Measurements from ENCODE around the gene SYCP2L. TPM values are rescaled to one million over a fixed set of nuclear protein-coding genes. Genes with fewer than 3 reads are reported as not detected.
"Not testable (repeated sequence)": the region's sequence is repeated elsewhere in the genome, so short reads cannot be mapped to it uniquely, and the experiment has no call there.

The SYCP2L gene
- total and polyA plus RNA-seq, 2 donors from 2014 or later = 1.0 to 1.5 TPM

DNA sequence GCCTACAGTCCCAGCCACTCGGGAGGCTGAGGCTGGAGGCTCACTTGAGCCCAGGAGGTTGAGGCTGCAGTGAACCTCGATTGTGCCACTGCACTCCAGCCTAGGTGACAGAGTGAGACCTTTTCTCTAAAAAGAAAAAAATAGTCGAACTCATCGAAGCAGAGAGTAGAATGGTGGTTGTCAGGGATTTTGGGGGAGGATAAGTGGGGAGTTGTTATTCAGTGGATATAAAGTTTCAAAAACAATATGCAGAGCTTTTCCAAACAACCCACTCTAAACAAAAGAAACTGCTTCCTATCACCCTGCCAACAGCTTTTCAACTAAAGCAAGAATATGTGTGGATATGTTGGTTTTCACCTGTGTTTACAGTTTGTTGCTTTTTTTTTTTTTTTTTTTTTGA lies 37.0 kb upstream of the SYCP2L start:
- Histone ChIP-seq H3K9me3 (ENCODE audit: control insufficient read depth in 2 of 3, insufficient read depth in 1 of 3, low read length in 3 of 3) (peaks cover 0 to 6% (median 0%) of the 10 kb centered on the region in 3 donors), H3K27ac (ENCODE audit: low read depth in 2 of 2, low read length in 2 of 2) (no peak overlapping the region), H3K9ac (ENCODE audit: low read length in 3 of 3) (no peak overlapping the region), H3K27me3 (ENCODE audit: control insufficient read depth, insufficient read depth, low read length) (no peaks in the 10 kb centered on the region), H3K36me3 (ENCODE audit: control insufficient read depth in 2 of 3, insufficient read depth in 3 of 3, low read length in 3 of 3) (no peaks in the 10 kb centered on the region), H3K4me3 (ENCODE audit: low read length in 3 of 3) (no peak overlapping the region), H3K4me1 (ENCODE audit: control insufficient read depth in 2 of 3, insufficient read depth in 2 of 3, low read depth in 1 of 3, low read length in 3 of 3) (no peaks in the 10 kb centered on the region)
- DNase-seq = peak in 2 of 5 donors; percentile 63 to 65
- no peak for FAIRE-seq
- TF ChIP-seq, protein P1, sequence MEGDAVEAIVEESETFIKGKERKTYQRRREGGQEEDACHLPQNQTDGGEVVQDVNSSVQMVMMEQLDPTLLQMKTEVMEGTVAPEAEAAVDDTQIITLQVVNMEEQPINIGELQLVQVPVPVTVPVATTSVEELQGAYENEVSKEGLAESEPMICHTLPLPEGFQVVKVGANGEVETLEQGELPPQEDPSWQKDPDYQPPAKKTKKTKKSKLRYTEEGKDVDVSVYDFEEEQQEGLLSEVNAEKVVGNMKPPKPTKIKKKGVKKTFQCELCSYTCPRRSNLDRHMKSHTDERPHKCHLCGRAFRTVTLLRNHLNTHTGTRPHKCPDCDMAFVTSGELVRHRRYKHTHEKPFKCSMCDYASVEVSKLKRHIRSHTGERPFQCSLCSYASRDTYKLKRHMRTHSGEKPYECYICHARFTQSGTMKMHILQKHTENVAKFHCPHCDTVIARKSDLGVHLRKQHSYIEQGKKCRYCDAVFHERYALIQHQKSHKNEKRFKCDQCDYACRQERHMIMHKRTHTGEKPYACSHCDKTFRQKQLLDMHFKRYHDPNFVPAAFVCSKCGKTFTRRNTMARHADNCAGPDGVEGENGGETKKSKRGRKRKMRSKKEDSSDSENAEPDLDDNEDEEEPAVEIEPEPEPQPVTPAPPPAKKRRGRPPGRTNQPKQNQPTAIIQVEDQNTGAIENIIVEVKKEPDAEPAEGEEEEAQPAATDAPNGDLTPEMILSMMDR (IDR thresholded peaks at IDR 0.05; ENCODE audit: borderline replicate concordance, extremely low read depth, insufficient read depth) = no peak
- intact Hi-C loops (cut with DNase I) = no loop called here

DNA sequence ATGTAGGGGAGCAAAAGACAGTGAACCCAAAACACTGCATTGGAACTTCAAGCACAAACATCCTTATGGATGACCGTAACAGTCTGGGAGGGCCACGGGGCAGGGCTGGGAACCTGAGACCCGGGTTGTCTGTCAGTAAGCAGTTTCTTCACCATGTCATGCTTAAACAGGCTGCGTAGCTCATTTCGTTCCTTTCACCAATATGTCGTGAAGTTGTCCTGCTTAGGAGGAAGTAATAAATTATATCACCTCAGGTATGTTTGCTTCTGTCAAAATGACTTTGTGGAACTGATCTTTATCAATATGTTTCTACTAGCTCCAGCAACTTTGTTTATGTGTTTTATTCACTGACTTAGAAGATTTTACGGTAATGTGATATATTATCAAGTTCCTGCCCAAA lies 36.1 kb upstream of the SYCP2L start:
- TF ChIP-seq, protein P1 (IDR thresholded peaks at IDR 0.05; ENCODE audit: borderline replicate concordance, extremely low read depth, insufficient read depth) = no peak
- no peak overlapping the region for H3K4me3 ChIP-seq (ENCODE audit: low read length in 3 of 3)
- no peak overlapping the region for H3K9ac ChIP-seq (ENCODE audit: low read length in 3 of 3)
- no peaks in the 10 kb centered on the region for H3K27me3 ChIP-seq (ENCODE audit: control insufficient read depth, insufficient read depth, low read length)
- DNase-seq (peak in 4 of 5 donors; percentile 20 to 45 (median 36)), FAIRE-seq (no peak)
- intact Hi-C loops (cut with DNase I) = no loop called here
- H3K9me3 ChIP-seq (ENCODE audit: control insufficient read depth in 2 of 3, insufficient read depth in 1 of 3, low read length in 3 of 3) = peaks cover 0 to 6% (median 0%) of the 10 kb centered on the region in 3 donors
- H3K36me3 ChIP-seq (ENCODE audit: control insufficient read depth in 2 of 3, insufficient read depth in 3 of 3, low read length in 3 of 3) = no peaks in the 10 kb centered on the region
- no peaks in the 10 kb centered on the region for H3K4me1 ChIP-seq (ENCODE audit: control insufficient read depth in 2 of 3, insufficient read depth in 2 of 3, low read depth in 1 of 3, low read length in 3 of 3)
- no peak overlapping the region for H3K27ac ChIP-seq (ENCODE audit: low read depth in 2 of 2, low read length in 2 of 2)

DNA sequence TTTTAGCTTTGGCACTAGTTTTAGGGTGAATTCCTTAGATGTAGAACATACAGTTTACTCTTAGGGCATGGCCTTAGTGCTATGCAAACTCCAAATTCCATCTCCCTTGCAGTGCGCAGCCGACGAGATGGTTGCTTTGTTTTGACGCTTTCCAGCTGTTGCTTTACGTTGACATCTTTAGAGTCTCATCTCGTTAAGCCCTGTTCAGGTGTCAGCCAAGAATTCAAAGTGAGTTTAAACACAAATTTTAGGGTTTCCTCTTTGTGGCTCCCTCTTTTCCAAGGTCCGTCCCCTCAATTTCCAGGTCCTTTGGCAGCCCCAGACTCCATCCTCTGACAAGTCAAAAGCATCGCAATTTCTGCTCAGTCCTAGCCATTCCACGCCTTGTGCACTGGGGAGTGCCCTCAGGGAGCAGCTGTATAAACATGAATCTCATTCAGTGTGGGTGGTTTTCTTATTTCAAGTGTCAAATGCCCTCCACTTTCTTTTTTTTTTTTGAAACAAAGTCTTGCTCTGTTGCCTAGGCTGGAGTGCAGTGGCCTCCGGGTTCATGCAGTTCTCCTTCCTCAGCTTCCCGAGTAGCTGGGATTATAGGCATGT lies 34.4 kb upstream of the SYCP2L start:
- TF ChIP-seq, protein P1 (IDR thresholded peaks at IDR 0.05; ENCODE audit: borderline replicate concordance, extremely low read depth, insufficient read depth) = no peak
- FAIRE-seq (no peak), DNase-seq (peak in 4 of 5 donors; percentile 61 to 84 (median 73))
- Histone ChIP-seq H3K9me3 (ENCODE audit: control insufficient read depth in 2 of 3, insufficient read depth in 1 of 3, low read length in 3 of 3) (peaks cover 0 to 6% (median 0%) of the 10 kb centered on the region in 3 donors), H3K36me3 (ENCODE audit: control insufficient read depth in 2 of 3, insufficient read depth in 3 of 3, low read length in 3 of 3) (no peaks in the 10 kb centered on the region), H3K4me3 (ENCODE audit: low read length in 3 of 3) (no peak overlapping the region), H3K9ac (ENCODE audit: low read length in 3 of 3) (no peak overlapping the region), H3K27me3 (ENCODE audit: control insufficient read depth, insufficient read depth, low read length) (no peaks in the 10 kb centered on the region), H3K27ac (ENCODE audit: low read depth in 2 of 2, low read length in 2 of 2) (no peak overlapping the region), H3K4me1 (ENCODE audit: control insufficient read depth in 2 of 3, insufficient read depth in 2 of 3, low read depth in 1 of 3, low read length in 3 of 3) (no peaks in the 10 kb centered on the region)
- intact Hi-C loops (cut with DNase I) = no loop called here

DNA sequence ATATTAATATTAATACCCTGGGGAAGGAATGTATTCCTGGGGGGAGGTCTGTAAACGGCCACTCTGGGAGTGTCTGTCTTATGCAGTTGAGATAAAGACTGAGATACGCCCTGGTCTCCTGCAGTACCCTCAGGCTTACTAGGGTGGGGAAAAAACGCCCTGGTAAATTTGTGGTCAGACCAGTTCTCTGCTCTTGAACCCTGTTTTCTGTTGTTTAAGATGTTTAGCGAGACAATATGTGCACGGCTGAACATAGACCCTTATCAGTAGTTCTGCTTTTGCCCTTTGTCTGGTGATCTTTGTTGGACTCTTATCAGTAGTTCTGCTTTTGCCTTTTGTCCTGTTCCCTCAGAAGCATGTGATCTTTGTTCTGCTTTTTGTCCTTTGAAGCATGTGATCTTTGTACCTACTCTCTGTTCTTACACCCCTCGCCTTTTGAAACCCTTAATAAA lies 33.0 kb upstream of the SYCP2L start:
- H3K4me1 ChIP-seq (ENCODE audit: control insufficient read depth in 2 of 3, insufficient read depth in 2 of 3, low read depth in 1 of 3, low read length in 3 of 3); FAIRE-seq; DNase-seq; H3K27me3 ChIP-seq (ENCODE audit: control insufficient read depth, insufficient read depth, low read length); H3K36me3 ChIP-seq (ENCODE audit: control insufficient read depth in 2 of 3, insufficient read depth in 3 of 3, low read length in 3 of 3); H3K9ac ChIP-seq (ENCODE audit: low read length in 3 of 3); H3K27ac ChIP-seq (ENCODE audit: low read depth in 2 of 2, low read length in 2 of 2); H3K9me3 ChIP-seq (ENCODE audit: control insufficient read depth in 2 of 3, insufficient read depth in 1 of 3, low read length in 3 of 3); H3K4me3 ChIP-seq (ENCODE audit: low read length in 3 of 3); intact Hi-C loops (cut with DNase I): not testable (repeated sequence)
